ENCODE results near the gene TDRD9. TPM values are rescaled to one million over a fixed set of nuclear protein-coding genes. Genes with fewer than 3 reads are reported as not detected.
A peak's percentile ranks its signal among the peaks of the same experiment; 100 is the strongest.
"Not testable (repeated sequence)": the region's sequence is repeated elsewhere in the genome, so short reads cannot be mapped to it uniquely, and the experiment has no call there.

TDRD9 gene
- polyA plus RNA-seq, 3 donors from 2014 or later, result 1.2 to 2.8 (median 1.2) TPM

DNA sequence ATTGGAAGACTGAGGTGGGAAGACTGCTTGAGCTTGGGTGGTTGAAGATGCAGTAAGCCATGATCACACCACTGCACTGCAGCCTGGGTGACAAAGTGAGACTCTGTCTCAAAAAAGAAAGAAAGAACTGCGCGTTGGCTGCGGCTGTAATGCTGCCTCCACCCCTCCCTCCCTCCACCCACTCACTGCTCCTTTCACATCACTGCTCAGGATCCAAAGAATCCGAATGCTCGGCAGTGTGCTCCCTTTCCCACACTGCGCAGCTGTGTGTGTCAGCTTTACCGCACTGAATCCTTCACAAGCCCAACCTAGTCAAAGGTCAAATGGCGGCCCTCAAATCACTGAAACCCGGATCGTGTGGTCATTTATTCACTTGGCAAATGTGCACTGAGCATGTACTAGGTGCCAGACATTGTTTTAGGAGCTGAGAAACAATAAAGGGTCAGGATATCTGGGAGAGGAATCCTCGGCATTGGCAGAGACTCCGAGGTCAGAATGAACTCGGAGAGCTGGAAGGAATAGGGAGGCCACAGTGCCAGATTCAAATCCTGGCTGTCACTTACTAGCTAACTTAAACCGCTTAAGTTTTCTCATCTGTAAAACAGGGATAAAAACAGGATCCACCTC is 11.5 kb upstream of the TDRD9 start:
- Mint-ChIP-seq H3K4me1 (peaks cover 29 to 34% of the 10 kb centered on the region in 2 donors), H3K27ac (no peak overlapping the region), H3K9me3 (no peaks in the 10 kb centered on the region), H3K36me3 (peaks cover 4 to 18% (median 7%) of the 10 kb centered on the region in 3 donors), H3K4me3 (no peak overlapping the region), H3K27me3 (ENCODE audit: low read depth in 3 of 3) (peaks cover 0 to 2% (median 2%) of the 10 kb centered on the region in 3 donors)
- no peak for DNase-seq

DNA sequence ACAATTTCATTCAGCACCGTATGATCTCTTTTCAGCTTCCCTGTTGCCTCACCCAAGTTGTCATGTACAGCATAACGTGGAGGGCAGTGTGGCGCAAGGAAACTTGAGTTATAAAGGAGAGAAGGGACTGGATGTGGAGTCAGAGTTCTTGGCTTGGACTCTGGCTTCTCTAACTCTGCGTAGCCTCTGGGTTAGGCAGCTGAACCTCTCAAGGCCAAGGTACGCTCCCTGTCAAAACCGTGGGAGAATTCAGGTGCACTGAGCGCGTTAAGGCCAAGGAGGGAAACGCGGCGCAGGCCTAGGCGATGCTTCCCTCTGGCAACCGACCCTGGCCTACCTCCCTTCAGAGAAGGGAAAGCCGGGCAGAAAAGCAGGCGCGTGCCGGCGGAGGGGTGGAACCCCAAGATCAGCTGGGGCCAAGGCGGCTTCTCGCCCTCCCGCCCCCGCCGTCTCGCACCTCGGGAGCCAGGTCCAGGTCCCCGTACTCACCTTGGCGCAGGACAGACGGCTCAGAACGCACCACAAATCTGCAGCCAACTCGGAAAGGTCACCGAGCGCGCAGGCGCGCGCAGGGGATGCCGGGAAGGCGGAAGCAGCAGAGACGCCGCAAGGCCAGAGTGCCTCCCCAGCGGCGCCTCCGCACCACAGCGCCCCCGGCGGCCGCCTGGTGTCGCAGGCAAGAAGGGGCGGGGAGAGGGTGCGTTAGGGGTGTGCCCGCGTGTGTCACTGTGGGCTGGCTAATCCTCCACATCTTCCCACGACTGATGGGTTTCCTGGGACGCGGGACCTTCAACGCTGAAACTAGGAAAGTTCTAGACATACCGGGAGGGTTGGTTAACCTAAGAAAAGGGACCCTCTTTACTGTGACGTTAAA is 7.0 kb upstream of the TDRD9 start:
- Mint-ChIP-seq H3K9me3 (no peaks in the 10 kb centered on the region), H3K27ac (peak overlapping the region; percentile 84 to 94 (median 91)), H3K4me1 (peaks cover 22 to 24% of the 10 kb centered on the region in 2 donors), H3K4me3 (peak overlapping the region; percentile 85 to 93 (median 91)), H3K27me3 (ENCODE audit: low read depth in 3 of 3) (peaks cover 2 to 10% (median 2%) of the 10 kb centered on the region in 3 donors), H3K36me3 (no peaks in the 10 kb centered on the region)
- peak; percentile 95 for DNase-seq

DNA sequence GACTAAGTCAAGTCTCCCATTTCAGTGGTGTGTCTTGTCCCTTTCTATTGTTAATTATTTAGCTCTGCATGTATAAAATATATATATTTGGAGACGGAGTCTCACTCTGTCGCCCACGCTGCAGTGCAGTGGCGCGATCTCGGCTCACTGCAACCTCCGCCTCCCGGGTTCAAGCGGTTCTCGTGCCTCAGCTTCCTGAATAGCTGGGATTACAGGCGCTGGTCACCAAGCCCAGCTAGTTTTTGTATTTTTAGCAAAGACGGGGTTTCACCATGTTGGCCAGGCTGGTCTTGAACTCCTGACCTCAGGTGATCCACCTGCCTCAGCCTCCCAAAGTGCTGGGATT is 6.4 kb upstream of the TDRD9 start:
- H3K27me3 Mint-ChIP-seq (ENCODE audit: low read depth in 3 of 3), result peaks cover 2 to 10% (median 2%) of the 10 kb centered on the region in 3 donors
- not testable (repeated sequence) for H3K36me3 Mint-ChIP-seq, H3K9me3 Mint-ChIP-seq, DNase-seq
- H3K27ac Mint-ChIP-seq, result peak overlapping the region in 1 of 6 donors; percentile 50
- peaks cover 22% of the 10 kb centered on the region in 2 donors for H3K4me1 Mint-ChIP-seq
- H3K4me3 Mint-ChIP-seq, result peak overlapping the region in 4 of 5 donors; percentile 85 to 91 (median 90)

DNA sequence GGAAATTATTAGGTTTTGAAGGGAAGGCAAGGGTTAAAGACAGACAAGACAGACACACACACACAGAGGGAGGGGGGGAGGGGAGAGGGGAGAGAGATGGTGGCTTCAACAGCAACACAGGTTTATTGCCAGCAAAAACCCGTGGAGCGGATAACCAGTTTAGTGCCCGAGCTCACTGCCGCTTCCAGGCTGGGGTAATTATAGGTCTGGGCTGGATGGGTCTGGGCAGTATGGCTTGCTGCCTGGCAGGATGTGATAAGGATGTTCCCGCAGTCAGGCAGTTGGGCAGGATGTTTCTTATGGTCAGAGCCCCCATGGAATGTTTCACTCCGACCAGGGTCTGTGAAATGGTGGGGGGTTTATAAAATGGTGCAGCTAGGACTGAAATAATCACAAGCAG is 4.4 kb upstream of the TDRD9 start:
- no peak overlapping the region for H3K27ac Mint-ChIP-seq
- DNase-seq, result no peak
- H3K9me3 Mint-ChIP-seq, result no peaks in the 10 kb centered on the region
- peaks cover 14 to 16% of the 10 kb centered on the region in 2 donors for H3K4me1 Mint-ChIP-seq
- peaks cover 2 to 10% (median 6%) of the 10 kb centered on the region in 3 donors for H3K27me3 Mint-ChIP-seq (ENCODE audit: low read depth in 3 of 3)
- H3K4me3 Mint-ChIP-seq, result no peak overlapping the region
- H3K36me3 Mint-ChIP-seq, result no peaks in the 10 kb centered on the region

DNA sequence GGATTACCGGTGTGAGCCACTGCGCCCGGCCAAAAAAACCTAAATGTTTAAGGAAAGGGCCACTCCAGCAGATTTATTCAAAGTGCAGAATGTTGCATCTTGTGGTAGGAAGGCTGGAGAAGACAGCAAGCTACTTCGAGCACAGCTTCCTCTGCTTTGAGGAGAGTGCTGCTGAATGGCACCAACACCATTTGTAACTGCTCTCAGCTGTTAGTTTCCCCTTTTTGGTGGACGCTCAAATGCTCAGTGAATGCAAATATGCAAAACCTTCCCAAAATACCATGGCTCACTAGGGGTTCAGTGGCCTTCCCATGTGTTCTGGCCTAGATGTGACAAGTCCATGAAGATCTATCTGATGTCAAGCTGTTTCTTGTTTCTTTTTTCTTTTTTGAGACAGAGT is 2.9 kb upstream of the TDRD9 start:
- no peaks in the 10 kb centered on the region for H3K9me3 Mint-ChIP-seq
- H3K4me1 Mint-ChIP-seq, result peaks cover 7 to 10% of the 10 kb centered on the region in 2 donors
- H3K27me3 Mint-ChIP-seq (ENCODE audit: low read depth in 3 of 3), result peaks cover 2 to 10% (median 6%) of the 10 kb centered on the region in 3 donors
- H3K36me3 Mint-ChIP-seq, result no peaks in the 10 kb centered on the region
- H3K4me3 Mint-ChIP-seq, result no peak overlapping the region
- H3K27ac Mint-ChIP-seq, result no peak overlapping the region
- no peak for DNase-seq

DNA sequence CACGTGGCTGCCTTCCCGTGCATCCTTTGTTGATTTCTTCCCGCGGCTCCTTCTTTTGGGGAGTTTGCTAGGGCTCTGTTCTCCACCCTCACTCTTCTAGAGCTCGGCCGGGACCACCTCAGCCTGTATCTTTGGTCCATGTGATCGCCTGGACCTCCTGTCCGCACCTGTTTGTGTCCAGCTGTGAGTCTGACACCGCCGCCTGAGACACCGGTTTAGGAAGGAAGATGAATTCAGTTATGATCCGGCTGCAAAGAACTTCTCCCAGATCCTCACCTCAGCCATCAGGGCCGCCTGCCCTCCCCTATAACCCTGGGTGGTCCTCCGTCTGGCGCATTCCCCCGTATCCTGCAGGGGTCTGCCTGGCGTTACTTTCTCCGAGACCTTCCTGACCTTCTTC is 690 bp upstream of the TDRD9 start:
- Mint-ChIP-seq H3K27me3 (ENCODE audit: low read depth in 3 of 3) (peaks cover 2 to 10% (median 6%) of the 10 kb centered on the region in 3 donors), H3K4me3 (no peak overlapping the region), H3K36me3 (no peaks in the 10 kb centered on the region), H3K27ac (peak overlapping the region in 1 of 6 donors; percentile 78), H3K4me1 (no peaks in the 10 kb centered on the region), H3K9me3 (no peaks in the 10 kb centered on the region)
- no peak for DNase-seq

DNA sequence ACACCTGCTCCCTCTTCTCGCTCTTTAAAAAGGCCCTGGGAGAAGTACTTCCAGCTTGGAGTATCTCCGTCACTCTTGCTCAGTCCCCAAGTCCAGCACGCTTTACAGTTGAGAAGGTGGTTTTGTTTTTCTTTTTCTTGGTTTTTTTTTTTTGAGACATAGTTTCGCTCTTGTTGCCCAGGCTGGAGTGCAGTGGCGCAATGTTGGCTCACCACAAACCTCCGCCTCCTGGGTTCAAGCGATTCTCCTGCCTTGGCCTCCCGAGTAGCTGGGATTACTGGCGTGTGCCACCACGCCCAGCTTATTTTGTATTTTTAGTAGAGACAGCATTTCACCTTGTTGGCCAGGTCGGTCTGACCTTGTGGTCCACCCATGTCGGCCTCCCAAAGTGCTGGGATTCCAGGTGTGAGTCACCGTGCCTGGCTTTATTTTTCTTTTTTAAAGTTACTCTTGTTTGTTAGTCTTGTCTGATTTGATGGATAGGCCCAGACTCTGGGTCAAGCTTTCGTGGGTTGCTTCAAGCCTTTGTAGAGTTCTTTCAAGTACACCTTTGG is 1.9 kb downstream of the TDRD9 start:
- no peak overlapping the region for H3K27ac Mint-ChIP-seq
- no peak overlapping the region for H3K4me3 Mint-ChIP-seq
- DNase-seq, result no peak
- peaks cover 0 to 8% (median 6%) of the 10 kb centered on the region in 3 donors for H3K27me3 Mint-ChIP-seq (ENCODE audit: low read depth in 3 of 3)
- no peaks in the 10 kb centered on the region for H3K36me3 Mint-ChIP-seq
- no peaks in the 10 kb centered on the region for H3K4me1 Mint-ChIP-seq
- no peaks in the 10 kb centered on the region for H3K9me3 Mint-ChIP-seq

DNA sequence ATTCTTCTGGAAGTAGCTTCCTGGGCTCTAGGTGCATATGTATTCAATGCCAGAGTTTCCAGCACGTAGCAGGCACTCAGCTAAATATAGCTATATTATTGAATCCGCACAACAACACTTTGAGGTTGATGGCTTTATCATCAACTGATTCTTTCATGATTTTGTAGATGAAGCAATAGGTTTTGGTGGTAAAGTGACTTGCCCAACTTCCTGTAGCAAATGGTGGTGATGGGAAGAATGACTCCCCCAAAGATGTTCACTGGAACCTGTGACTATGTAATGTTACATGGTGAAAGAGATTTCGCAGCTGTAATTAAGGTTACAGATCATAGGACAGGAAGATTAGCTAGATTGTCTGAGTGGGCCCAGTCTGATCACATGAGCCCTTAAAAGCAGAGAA is 3.2 kb downstream of the TDRD9 start:
- Mint-ChIP-seq H3K27me3 (ENCODE audit: low read depth in 3 of 3) (peaks cover 0 to 8% (median 4%) of the 10 kb centered on the region in 3 donors), H3K27ac (no peak overlapping the region), H3K4me1 (no peaks in the 10 kb centered on the region), H3K36me3 (no peaks in the 10 kb centered on the region), H3K9me3 (no peaks in the 10 kb centered on the region), H3K4me3 (no peak overlapping the region)
- DNase-seq, result no peak

DNA sequence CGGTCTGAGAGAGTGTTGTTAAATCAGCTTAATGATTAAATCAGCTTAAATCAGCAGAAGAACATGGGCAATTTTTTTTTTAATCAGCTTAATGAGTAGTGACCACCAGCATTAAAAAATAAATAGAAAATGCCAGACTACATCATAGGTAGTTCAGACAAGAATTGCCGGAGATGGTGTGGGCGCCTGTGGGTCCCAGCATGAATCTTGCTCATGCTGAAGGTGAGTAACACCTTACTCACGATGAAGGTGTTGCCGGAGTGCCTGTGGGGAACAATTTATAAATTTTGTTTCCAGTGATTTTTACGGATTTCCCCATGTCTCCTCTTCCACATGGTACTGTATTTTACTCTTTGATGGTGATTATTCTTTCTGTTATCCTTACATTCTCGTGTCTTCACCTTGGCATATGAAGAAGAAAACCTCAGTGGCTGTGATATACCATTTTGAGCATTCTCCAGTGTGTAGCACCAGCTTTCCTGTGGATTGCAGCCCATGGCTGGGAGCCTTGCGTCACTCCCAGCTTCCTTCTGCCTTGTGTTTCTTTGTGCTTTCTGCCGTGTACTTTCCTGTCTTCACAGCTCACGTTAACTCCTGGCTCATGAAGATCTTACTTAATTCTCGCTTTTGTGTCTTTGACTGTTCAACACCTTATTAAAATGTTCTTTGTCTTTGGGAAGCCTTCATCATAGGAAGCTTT is 4.7 kb downstream of the TDRD9 start:
- H3K4me3 Mint-ChIP-seq, result no peak overlapping the region
- H3K36me3 Mint-ChIP-seq, result no peaks in the 10 kb centered on the region
- no peak overlapping the region for H3K27ac Mint-ChIP-seq
- H3K4me1 Mint-ChIP-seq, result no peaks in the 10 kb centered on the region
- peaks cover 0 to 4% (median 4%) of the 10 kb centered on the region in 3 donors for H3K27me3 Mint-ChIP-seq (ENCODE audit: low read depth in 3 of 3)
- H3K9me3 Mint-ChIP-seq, result no peaks in the 10 kb centered on the region
- DNase-seq, result no peak

DNA sequence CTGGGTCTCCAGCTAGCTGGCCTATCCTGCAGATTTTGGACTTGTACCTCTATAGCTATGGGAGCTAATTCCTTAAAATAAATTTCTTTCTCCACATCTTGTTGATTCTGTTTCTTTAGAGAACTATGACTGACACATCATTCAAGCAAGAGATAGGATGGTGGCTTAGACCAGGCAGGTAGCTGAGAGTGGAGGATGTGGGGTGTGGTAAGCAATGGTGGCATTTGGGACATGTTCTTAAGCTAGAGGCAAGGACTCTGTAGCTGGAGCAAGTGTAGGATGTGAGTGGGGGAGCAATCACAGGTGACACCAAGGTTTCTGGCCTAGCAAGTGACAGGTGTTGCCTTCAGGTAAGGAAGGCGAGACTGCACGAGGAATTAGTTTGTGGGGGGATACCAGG is 6.8 kb downstream of the TDRD9 start:
- no peaks in the 10 kb centered on the region for H3K36me3 Mint-ChIP-seq
- H3K9me3 Mint-ChIP-seq, result no peaks in the 10 kb centered on the region
- H3K27ac Mint-ChIP-seq, result peak overlapping the region in 1 of 6 donors; percentile 55
- no peak overlapping the region for H3K4me3 Mint-ChIP-seq
- H3K4me1 Mint-ChIP-seq, result no peaks in the 10 kb centered on the region
- H3K27me3 Mint-ChIP-seq (ENCODE audit: low read depth in 3 of 3), result peaks cover 0 to 10% (median 6%) of the 10 kb centered on the region in 3 donors
- no peak for DNase-seq

DNA sequence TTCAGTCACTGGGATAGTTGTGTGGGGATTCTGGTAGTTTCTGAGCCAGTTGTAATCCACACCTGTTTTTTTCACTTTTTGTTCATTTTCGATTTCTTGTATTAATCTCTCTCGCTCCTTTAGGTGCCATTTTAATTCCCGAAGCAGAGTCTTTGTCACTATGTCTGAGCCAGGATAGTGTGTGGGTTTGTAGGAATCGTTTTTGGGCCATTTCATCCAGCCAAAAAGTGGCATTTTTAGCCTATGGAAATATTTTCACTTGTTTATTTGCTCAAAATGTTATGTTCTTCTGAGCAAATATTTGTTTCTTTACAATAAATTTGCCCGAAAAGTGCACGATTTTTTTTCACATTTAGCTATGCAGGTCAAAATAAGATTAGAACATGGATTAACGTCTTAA is 13.2 kb downstream of the TDRD9 start:
- no peak overlapping the region for H3K27ac Mint-ChIP-seq
- no peaks in the 10 kb centered on the region for H3K36me3 Mint-ChIP-seq
- peaks cover 4 to 13% (median 9%) of the 10 kb centered on the region in 3 donors for H3K27me3 Mint-ChIP-seq (ENCODE audit: low read depth in 3 of 3)
- DNase-seq, result no peak
- H3K4me3 Mint-ChIP-seq, result no peak overlapping the region
- H3K9me3 Mint-ChIP-seq, result no peaks in the 10 kb centered on the region
- H3K4me1 Mint-ChIP-seq, result no peaks in the 10 kb centered on the region

DNA sequence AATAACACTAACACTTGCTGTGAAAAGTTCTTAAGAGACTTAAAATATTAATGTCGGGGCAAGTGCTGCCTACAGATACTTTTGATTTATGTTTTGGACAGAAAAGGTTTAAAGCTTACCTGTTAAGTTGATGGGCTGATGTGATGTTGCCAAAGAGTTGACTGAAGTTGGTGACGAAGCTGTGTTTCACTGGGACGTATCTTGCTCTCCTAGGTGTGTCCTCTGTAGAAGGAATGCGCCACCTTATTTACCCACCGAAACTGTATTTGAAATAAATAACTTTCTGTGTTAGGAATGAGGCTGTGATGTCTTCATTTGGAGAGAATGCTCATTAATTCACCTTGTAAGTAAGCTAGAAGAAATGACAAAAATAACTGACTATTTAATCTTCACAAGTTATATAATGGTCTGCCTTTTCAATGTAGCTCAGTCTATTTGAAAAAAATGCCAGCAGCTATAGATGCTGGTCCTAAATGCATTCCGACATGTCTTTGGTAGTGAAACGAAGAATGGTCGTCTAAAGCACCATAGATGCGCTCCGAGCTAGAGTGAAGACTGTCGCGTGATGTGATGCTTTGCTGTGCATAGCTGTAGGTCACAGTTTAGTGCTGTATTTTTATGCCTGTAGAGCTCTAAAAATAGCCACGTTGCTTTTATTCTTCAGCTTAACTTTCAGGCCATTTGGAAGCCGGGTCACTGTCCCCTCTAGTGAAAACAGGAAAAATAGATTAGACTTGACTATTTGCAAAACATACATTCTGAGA is 13.9 kb downstream of the TDRD9 start, which contains the start of gene RD3L:
RD3L (minus strand) TSS at position 557 of the 764 bp plus-strand sequence. CDS start 834 bp downstream, outside the sequence.
- no peaks in the 10 kb centered on the region for H3K36me3 Mint-ChIP-seq
- no peak within 1 kb of the TSS for H3K4me3 Mint-ChIP-seq

DNA sequence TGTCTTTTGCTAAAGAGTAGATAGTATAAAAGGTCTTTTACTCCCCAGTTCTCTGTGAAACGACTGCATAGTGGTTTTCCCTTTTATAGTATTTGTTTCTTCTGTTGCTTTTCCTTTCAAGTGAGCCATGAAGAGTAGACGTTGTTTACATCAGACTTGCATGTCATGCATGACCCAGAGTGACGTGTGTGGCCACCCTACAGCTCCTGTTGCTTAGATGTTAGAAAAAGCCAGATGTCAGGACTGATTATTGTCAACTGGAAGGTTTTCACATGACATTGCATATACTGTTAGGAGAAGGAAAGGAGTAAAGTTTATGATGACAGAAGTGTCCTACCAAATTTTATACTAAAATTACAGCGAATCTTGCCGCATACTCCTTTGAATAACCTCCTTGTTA is 15.4 kb downstream of the TDRD9 start:
- H3K4me3 Mint-ChIP-seq, result no peak overlapping the region
- H3K4me1 Mint-ChIP-seq, result no peaks in the 10 kb centered on the region
- H3K27me3 Mint-ChIP-seq (ENCODE audit: low read depth in 3 of 3), result peaks cover 9 to 21% (median 9%) of the 10 kb centered on the region in 3 donors
- DNase-seq, result no peak
- H3K9me3 Mint-ChIP-seq, result no peaks in the 10 kb centered on the region
- no peak overlapping the region for H3K27ac Mint-ChIP-seq
- H3K36me3 Mint-ChIP-seq, result no peaks in the 10 kb centered on the region

More for the DNA sequence above, 13.9 kb downstream of the TDRD9 start, which contains the start of gene RD3L:
- DNase-seq, result no peak
- Mint-ChIP-seq H3K27me3 (ENCODE audit: low read depth in 3 of 3) (peaks cover 7 to 17% (median 9%) of the 10 kb centered on the region in 3 donors), H3K9me3 (no peaks in the 10 kb centered on the region), H3K4me1 (no peaks in the 10 kb centered on the region), H3K27ac (no peak within 1 kb of the TSS)
